ENCODE data around the gene MACROD2.

Gene MACROD2

GRCh38 chr20:16040742-16041141 is 2045.4 kb downstream of the MACROD2 start:
- TF ChIP-seq, protein P1, sequence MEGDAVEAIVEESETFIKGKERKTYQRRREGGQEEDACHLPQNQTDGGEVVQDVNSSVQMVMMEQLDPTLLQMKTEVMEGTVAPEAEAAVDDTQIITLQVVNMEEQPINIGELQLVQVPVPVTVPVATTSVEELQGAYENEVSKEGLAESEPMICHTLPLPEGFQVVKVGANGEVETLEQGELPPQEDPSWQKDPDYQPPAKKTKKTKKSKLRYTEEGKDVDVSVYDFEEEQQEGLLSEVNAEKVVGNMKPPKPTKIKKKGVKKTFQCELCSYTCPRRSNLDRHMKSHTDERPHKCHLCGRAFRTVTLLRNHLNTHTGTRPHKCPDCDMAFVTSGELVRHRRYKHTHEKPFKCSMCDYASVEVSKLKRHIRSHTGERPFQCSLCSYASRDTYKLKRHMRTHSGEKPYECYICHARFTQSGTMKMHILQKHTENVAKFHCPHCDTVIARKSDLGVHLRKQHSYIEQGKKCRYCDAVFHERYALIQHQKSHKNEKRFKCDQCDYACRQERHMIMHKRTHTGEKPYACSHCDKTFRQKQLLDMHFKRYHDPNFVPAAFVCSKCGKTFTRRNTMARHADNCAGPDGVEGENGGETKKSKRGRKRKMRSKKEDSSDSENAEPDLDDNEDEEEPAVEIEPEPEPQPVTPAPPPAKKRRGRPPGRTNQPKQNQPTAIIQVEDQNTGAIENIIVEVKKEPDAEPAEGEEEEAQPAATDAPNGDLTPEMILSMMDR (IDR thresholded peaks at IDR 0.05; ENCODE audit: control insufficient read depth, insufficient read depth, low read depth, low read length, missing control alignments), result no peak
- DNase-seq (ENCODE audit: low read depth), result no peak
- no peak overlapping the region for H3K4me3 ChIP-seq (ENCODE audit: control insufficient read depth, low read depth, low read length)

- H3K4me3 ChIP-seq (ENCODE audit: control insufficient read depth, low read depth, low read length), result no peak overlapping the region
- TF ChIP-seq, protein P1 (IDR thresholded peaks at IDR 0.05; ENCODE audit: control insufficient read depth, insufficient read depth, low read depth, low read length, missing control alignments), result no peak
- no peak for DNase-seq (ENCODE audit: low read depth)
These were observed 2047.4 kb downstream of the MACROD2 start for GRCh38 chr20:16042731-16043130.

DNA sequence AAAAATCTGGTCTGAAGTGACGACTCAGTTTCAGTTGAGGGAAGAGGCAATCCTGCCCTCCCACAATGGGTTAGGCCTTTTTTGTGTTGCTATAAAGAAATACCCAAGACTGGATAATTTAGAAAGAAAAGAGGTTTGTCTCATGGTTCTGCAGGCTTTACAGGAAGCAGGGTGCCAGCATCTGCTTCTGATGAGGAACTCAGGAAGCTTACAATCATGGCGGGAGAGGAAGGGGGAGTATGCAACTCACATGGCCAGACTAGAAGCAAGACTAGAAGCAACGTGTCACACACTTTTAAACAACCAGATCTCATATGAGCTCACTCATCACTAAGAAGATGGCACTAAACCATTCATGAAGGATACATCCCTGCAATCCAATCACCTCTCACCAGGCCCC is 2048.6 kb downstream of the MACROD2 start:
- DNase-seq (ENCODE audit: low read depth), result no peak
- H3K4me3 ChIP-seq (ENCODE audit: control insufficient read depth, low read depth, low read length), result no peak overlapping the region
- TF ChIP-seq, protein P1 (IDR thresholded peaks at IDR 0.05; ENCODE audit: control insufficient read depth, insufficient read depth, low read depth, low read length, missing control alignments), result no peak

DNA sequence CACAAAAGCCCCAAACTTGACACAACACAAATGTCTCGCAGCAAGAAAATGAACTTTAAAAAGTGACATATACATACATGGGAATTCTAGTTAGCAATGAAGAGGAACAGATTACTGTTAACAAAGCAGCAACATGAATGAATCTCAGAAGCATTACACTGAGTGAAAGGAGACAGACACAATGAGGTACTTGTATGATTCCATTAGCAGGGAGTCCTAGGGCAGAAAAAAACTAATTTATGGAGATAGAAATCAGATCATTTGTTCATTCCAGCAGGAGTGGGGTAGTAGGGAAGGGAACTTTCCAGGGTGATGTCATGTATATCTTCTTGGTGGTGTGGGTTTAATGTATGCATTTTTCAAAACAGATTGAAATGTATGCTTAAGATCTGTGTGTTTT is 2053.6 kb downstream of the MACROD2 start:
- TF ChIP-seq, protein P1 (IDR thresholded peaks at IDR 0.05; ENCODE audit: control insufficient read depth, insufficient read depth, low read depth, low read length, missing control alignments), result no peak
- no peak overlapping the region for H3K4me3 ChIP-seq (ENCODE audit: control insufficient read depth, low read depth, low read length)
- no peak for DNase-seq (ENCODE audit: low read depth)

DNA sequence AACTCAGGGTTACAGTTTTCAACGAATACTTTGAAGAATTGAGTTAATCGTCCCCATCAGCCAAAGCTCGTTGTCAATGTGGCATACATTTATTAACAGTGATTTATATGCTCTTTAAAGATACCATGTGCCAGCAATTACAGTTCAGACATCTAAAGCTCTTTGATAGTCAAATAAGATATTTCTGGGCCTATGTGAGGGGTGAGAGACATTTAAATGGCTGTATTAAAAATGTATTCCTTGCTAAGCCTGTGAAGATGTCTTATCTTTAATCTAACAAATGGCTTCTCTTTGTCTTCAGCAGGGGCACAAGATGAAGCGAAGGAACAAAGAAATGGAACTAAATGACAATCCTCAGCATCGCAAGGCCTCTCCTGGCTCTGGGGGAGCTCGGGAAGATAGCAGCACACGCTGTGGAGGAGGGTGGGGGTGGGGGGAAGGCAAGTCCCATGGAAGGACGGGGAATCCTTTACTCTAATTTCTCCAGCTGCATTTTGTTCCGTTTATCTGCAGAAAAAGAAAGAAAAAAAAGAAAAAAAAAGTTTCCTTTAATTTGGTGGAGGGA is 2054.3 kb downstream of the MACROD2 start:
- no peak for DNase-seq (ENCODE audit: low read depth)
- H3K4me3 ChIP-seq (ENCODE audit: control insufficient read depth, low read depth, low read length), result no peak overlapping the region
- TF ChIP-seq, protein P1 (IDR thresholded peaks at IDR 0.05; ENCODE audit: control insufficient read depth, insufficient read depth, low read depth, low read length, missing control alignments), result no peak

DNA sequence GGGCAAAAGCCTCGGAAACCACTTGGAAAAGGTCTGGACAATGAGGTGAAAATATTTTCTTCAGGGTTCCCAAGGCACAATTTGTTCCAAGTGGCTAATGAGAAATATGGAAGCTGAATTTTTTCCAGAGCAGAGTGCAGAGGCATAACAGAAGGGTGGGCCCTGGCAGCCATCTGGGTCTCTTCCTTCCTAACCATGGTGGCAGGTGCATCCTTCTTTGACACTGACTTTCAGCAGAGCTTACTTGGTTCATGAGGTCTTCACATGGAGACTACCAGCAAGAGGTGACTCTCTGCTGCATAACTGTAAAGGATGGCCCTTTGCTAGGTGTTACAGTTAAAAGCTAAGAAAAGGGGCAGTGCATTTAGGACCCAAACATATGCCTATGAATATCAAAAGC is 2055.1 kb downstream of the MACROD2 start:
- no peak for DNase-seq (ENCODE audit: low read depth)
- TF ChIP-seq, protein P1 (IDR thresholded peaks at IDR 0.05; ENCODE audit: control insufficient read depth, insufficient read depth, low read depth, low read length, missing control alignments), result no peak
- H3K4me3 ChIP-seq (ENCODE audit: control insufficient read depth, low read depth, low read length), result no peak overlapping the region

- no peak overlapping the region for H3K4me3 ChIP-seq (ENCODE audit: control insufficient read depth, low read depth, low read length)
- no peak for DNase-seq (ENCODE audit: low read depth)
- TF ChIP-seq, protein P1 (IDR thresholded peaks at IDR 0.05; ENCODE audit: control insufficient read depth, insufficient read depth, low read depth, low read length, missing control alignments), result no peak
These were observed 2056.7 kb downstream of the MACROD2 start for GRCh38 chr20:16051968-16052367.
